Right lobe of liver (tissue), 6 donors: ENCODE data around the gene LMBR1. TPM values are rescaled to one million over a fixed set of nuclear protein-coding genes. Genes with fewer than 3 reads are reported as not detected.

Experiments used
- ATAC-seq, 4 donors: fragments of 200-7000 bp; cut with Tn5 transposase; one replicate each; pipeline ENCODE4 v1.9.1; 2020; ENCODE audit warnings: mild to moderate bottlenecking in 4 of 4, moderate library complexity in 4 of 4
- DNase-seq, 3 donors: peaks; one replicate each; pipeline ENCODE4 v3.0.0-alpha.2; 2020
- H3K27ac ChIP-seq, 3 donors: fragments of 200-600 bp; one replicate each; pipeline ENCODE4 v1.8.0; 2022
- H3K27me3 ChIP-seq, 2 donors: fragments of 200-600 bp; one replicate each; pipeline ENCODE4 v1.8.0; 2022
- H3K36me3 ChIP-seq, 4 donors: fragments of 200-600 bp; sonication (generic) in 1 of 4; one replicate each; pipeline versions ENCODE4 v1.5.1 to v1.8.0; 2017 to 2022; ENCODE audit warnings: control low read depth in 1 of 4
- H3K4me1 ChIP-seq, 4 donors: fragments of 200-600 bp; sonication (generic) in 1 of 4; one replicate each; pipeline versions ENCODE4 v1.5.1 to v1.8.0; 2017 to 2022; ENCODE audit warnings: control low read depth in 1 of 4
- H3K4me3 ChIP-seq, 3 donors: fragments of 200-600 bp; one replicate each; pipeline ENCODE4 v1.8.0; 2022
- H3K9me3 ChIP-seq, 4 donors: fragments of 200-600 bp; sonication (generic) in 1 of 4; one replicate each; pipeline versions ENCODE4 v1.5.1 to v1.8.0; 2017 to 2022; ENCODE audit warnings: control low read depth in 1 of 4
- POLR2A ChIP-seq: fragments of 450-650 bp; IDR thresholded peaks from one replicate; pipeline ENCODE4 v1.6.1; 2017; ENCODE audit warnings: antibody characterized with exemption, mild to moderate bottlenecking
- WGBS: methylation state at CpG from one replicate; pipeline ENCODE4 v1.1.6; 2018; ENCODE audit warnings: low coverage, low lambda C conversion rate; ENCODE audit not compliant: insufficient coverage; ENCODE audit errors: missing lambda C conversion rate; 5-methylcytosine and 5-hydroxymethylcytosine counted together
- intact Hi-C, 2 donors: fragments of 100-400 bp; cut with DNase I; formaldehyde crosslinking; loops; one replicate each; pipeline versions ENCODE4 v1.11.2 to v1.14.1; 2022
- long read RNA-seq: library from polyadenylated mRNA; unstranded; transcript quantifications from one replicate; pipeline ENCODE4 v2.0.0, GENCODE V29; 2019
- total RNA-seq, 6 experiments: library from RNA; depleted of rRNA in 2 of 6; stranded (reverse); fragments of >200 nt in 2 of 6; fragmentation: NEBNext Ultra II Directional in 3 of 6; extraction: Animal tissue kit (Norgen Biotek cat#: 25700) in 3 of 6; gene quantifications; one replicate each; pipeline versions ENCODE4 v1.1.0 to v1.2.4, GENCODE V29; 2016 to 2023
- TF ChIP-seq, protein P1 (sequence below), 4 donors: fragments of 200-600 bp in 3 of 4; fragments of 450-650 bp in 1 of 4; IDR thresholded peaks; one replicate each; pipeline versions ENCODE4 v1.5.1 to v1.8.0; 2016 to 2022; ENCODE audit warnings: antibody characterized with exemption in 4 of 4, mild to moderate bottlenecking in 2 of 4
- donor health status: DM: no; HTN: yes; CAD: no.
- donor health status: DM: no; HTN: no; CAD: no.
- donor health status: DM: no; HTN: no; CAD: no.
- donor health status: DM: no; HTN: yes; CAD: no.
- donor health status: DM: no; HTN: yes; CAD: no.

The LMBR1 gene, protein sequence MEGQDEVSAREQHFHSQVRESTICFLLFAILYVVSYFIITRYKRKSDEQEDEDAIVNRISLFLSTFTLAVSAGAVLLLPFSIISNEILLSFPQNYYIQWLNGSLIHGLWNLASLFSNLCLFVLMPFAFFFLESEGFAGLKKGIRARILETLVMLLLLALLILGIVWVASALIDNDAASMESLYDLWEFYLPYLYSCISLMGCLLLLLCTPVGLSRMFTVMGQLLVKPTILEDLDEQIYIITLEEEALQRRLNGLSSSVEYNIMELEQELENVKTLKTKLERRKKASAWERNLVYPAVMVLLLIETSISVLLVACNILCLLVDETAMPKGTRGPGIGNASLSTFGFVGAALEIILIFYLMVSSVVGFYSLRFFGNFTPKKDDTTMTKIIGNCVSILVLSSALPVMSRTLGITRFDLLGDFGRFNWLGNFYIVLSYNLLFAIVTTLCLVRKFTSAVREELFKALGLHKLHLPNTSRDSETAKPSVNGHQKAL
- total RNA-seq, result 10 to 100 TPM; 25.1 to 34.5 (median 31.7) TPM
- long read RNA-seq, partial matches to known transcripts, result 1 of 1 reads
- long read RNA-seq, other reads (novel, unspliced or antisense), result 0 of 1 reads

DNA sequence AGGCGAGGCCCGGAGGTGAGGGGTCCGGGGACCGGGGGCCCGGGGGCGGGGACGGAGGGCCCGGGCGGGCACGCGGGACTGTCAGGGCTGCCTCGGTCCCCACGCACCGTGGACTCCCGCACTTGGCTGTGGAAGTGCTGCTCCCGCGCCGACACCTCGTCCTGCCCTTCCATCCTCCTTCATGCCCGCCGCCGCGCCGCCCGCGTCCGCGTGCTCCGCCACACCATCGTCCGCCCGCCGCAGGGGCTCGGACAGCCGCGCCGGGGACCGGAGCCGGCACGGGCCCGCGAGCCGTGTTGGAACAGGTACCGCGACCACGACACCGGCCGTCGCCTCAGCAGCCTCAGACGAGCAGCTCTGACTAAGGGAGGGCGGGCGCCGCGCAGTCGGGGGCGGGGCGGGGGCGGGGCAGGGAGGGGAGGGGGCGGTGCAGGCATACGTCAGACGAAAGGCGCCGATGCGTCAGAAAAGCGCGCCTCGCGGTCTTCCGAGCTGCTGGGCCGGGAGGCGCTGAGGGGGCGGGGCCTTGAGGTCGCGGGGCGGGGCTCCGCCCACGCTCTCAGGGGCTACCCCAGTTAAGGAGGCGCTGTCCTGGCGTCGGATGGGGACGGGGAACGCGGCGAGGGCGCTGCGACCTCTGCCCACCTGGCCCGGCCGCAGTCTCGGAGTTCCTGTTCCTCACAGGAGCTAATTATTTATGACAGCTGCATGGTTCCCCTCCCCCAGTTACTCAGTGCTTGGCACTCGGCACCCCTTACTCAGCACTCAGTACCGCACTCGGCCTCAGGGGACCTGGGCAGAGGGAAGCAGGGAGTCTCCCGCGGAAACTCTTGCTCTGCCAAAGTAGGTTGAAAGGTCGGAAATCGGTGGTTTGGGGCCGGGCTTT lies at the start of gene LMBR1:
LMBR1 (minus strand) TSS at position 363 of the 886 bp plus-strand sequence; CDS start at position 173, 190 bp downstream.
- 0% methylated on average over 18 of the region's 97 CpGs for WGBS

DNA sequence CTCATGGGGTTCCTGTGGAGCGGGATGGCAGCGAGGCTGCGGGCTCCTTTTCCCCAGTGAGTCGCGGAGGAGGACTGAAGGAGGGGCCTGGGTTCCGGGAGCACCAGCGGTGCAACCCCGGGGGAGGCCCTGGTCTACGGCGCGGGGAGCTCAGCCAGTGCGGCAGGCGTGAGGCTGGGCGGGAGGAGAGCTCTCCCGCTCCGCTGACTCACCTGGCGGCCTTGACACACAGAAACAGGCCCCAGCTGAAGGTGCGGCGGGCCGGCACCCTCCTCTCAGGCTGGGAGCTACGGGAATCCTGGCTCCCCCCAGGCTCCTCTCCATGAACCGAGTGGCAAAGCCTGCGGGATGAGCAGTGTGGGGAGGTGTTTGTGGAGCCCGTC lies 49.7 kb upstream of the LMBR1 start:
- Histone ChIP-seq H3K9me3 (no peaks in the 10 kb centered on the region), H3K36me3 (no peaks in the 10 kb centered on the region), H3K4me1 (no peaks in the 10 kb centered on the region), H3K27ac (no peak overlapping the region), H3K4me3 (no peak overlapping the region), H3K27me3 (no peaks in the 10 kb centered on the region)
- ATAC-seq (peak in 3 of 4 donors; percentile 16 to 38 (median 35)), DNase-seq (no peak)
- intact Hi-C loops, result no loop called here
- WGBS, result 40% methylated on average over 3 of the region's 24 CpGs
- TF ChIP-seq, protein P1, sequence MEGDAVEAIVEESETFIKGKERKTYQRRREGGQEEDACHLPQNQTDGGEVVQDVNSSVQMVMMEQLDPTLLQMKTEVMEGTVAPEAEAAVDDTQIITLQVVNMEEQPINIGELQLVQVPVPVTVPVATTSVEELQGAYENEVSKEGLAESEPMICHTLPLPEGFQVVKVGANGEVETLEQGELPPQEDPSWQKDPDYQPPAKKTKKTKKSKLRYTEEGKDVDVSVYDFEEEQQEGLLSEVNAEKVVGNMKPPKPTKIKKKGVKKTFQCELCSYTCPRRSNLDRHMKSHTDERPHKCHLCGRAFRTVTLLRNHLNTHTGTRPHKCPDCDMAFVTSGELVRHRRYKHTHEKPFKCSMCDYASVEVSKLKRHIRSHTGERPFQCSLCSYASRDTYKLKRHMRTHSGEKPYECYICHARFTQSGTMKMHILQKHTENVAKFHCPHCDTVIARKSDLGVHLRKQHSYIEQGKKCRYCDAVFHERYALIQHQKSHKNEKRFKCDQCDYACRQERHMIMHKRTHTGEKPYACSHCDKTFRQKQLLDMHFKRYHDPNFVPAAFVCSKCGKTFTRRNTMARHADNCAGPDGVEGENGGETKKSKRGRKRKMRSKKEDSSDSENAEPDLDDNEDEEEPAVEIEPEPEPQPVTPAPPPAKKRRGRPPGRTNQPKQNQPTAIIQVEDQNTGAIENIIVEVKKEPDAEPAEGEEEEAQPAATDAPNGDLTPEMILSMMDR (IDR thresholded peaks at IDR 0.05), result no peak
- no peak for TF ChIP-seq POLR2A

More for the DNA sequence above, at the start of gene LMBR1:
- no peaks in the 10 kb centered on the region for H3K36me3 ChIP-seq
- TF ChIP-seq, protein P1 (IDR thresholded peaks at IDR 0.05), result peak; percentile 34 to 87 (median 44)
- peak; percentile 72 for TF ChIP-seq POLR2A
- H3K4me1 ChIP-seq, result peaks cover 0 to 4% (median 0%) of the 10 kb centered on the region in 4 donors
- H3K27ac ChIP-seq, result peak within 1 kb of the TSS; percentile 86 to 92 (median 90)
- ATAC-seq (peak; percentile 95 to 97 (median 96)), DNase-seq (peak; percentile 96 to 98 (median 97))
- H3K27me3 ChIP-seq, result no peaks in the 10 kb centered on the region
- peak within 1 kb of the TSS; percentile 89 to 94 (median 92) for H3K4me3 ChIP-seq
- H3K9me3 ChIP-seq, result no peaks in the 10 kb centered on the region
- intact Hi-C loops, result no loop called here

DNA sequence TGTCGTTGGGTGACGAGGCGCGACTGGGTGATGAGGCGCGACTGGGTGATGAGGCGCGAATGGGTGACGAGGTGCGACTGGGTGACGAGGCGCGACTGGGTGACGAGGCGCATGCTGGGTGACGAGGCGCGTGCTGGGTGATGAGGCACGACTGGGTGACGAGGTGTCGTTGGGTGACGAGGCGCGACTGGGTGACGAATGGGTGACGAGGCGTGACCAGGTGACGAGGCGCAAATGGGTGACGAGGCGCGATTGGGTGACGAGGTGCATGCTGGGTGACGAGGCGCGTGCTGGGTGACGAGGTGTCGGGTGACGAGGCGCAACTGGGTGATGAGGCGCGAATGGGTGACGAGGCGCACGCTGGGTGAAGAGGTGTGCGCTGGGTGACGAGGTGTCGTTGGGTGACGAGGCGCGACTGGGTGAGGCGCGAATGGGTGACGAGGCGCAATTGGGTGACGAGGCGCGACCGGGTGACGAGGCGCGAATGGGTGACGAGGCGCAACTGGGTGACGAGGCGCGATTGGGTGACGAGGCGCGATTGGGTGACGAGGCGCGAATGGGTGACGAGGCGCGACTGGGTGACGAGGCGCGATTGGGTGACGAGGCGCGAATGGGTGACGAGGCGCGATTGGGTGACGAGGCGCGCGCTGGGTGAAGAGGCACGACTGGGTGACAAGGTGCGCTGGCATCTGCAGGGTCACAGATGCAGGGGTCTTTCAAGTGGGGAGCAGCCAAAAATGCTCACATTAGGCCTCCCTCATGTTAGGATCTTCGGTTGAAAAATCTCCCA lies 48.6 kb upstream of the LMBR1 start:
- Histone ChIP-seq H3K4me3 (no peak overlapping the region), H3K4me1 (no peaks in the 10 kb centered on the region), H3K27ac (no peak overlapping the region), H3K36me3 (no peaks in the 10 kb centered on the region), H3K27me3 (no peaks in the 10 kb centered on the region), H3K9me3 (no peaks in the 10 kb centered on the region)
- 97% methylated on average over 74 of the region's 92 CpGs for WGBS
- ATAC-seq, result no peak
- DNase-seq, result no peak
- no peak for TF ChIP-seq POLR2A
- TF ChIP-seq, protein P1 (IDR thresholded peaks at IDR 0.05), result no peak
- intact Hi-C loops, result no loop called here
